HUES48 (cell line): ENCODE results near the gene TMEM138.
A peak's percentile ranks its signal among the peaks of the same experiment; 100 is the strongest.

ENCODE experiments used
- H3K27ac ChIP-seq: one replicate; pipeline ENCODE4 v1.7.0; 2013; ENCODE audit warnings: low read depth, low read length, inconsistent platforms
- H3K27me3 ChIP-seq: 2 replicates; pipeline ENCODE4 v1.6.1; 2013; ENCODE audit warnings: mild to moderate bottlenecking, low read length; ENCODE audit not compliant: control insufficient read depth, insufficient read depth
- H3K36me3 ChIP-seq: 2 replicates; pipeline ENCODE4 v1.6.1; 2013; ENCODE audit warnings: low read length; ENCODE audit not compliant: control insufficient read depth, insufficient read depth
- H3K4me1 ChIP-seq: 2 replicates; pipeline ENCODE4 v1.6.1; 2013; ENCODE audit warnings: mild to moderate bottlenecking, low read length; ENCODE audit not compliant: control insufficient read depth, insufficient read depth
- H3K4me3 ChIP-seq: 2 replicates; pipeline ENCODE4 v1.5.1; 2013; ENCODE audit warnings: mild to moderate bottlenecking, low read depth, low read length
- H3K9ac ChIP-seq: 2 replicates; pipeline ENCODE4 v1.6.1; 2013; ENCODE audit warnings: mild to moderate bottlenecking, low read depth, low read length, moderate library complexity
- H3K9me3 ChIP-seq: 2 replicates; pipeline ENCODE4 v1.6.1; 2013; ENCODE audit warnings: low read length; ENCODE audit not compliant: control insufficient read depth, insufficient read depth

Gene TMEM138

DNA sequence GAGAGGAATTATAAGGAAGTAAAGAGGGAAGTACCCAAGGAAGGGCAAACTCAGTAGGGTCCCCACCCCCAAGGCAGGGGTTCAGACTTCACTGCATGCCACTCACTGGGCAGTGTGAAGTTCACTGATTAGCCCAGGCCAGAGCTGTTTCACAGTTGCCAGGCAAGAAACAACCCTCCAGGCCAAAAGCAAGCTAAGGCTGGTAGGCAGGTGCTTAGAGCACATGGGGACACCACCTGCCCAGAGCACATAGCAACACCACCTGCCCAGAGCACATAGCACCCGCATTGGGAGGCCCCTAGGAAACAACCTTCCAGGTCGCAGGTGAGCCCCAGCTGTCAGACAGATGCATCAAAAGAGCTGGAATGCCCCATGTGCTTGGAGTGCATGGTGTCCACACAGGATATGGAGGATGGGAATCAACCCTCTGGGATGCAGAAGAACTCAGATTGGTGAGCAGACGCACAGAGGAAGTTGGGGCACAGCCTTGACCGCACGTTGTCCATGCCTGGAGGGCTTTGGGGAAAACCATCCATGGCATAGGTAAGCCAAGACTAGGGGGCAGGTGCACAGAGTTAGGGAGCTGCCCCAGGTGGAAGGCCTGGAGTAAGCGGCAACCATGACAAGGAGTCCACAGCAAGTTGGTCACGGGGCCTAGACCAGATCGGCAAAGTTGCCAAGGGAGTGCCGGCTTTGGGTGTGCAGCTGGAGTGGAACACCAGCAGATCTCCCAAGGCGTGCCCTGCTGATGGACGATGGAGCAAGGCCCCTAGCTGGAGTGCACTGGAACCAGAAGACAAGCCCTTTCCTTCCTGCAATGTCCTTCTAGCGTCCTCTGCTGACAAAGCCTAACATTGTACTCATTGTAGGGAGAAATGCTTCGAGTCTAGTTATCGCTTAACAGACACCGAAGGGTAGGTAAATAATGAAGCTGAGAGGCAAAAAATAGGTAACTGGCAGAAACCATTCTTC is 22.4 kb downstream of the TMEM138 start:
- H3K27ac ChIP-seq: no peak overlapping the region
- no peaks in the 10 kb centered on the region for H3K36me3 ChIP-seq
- no peaks in the 10 kb centered on the region for H3K9me3 ChIP-seq
- H3K27me3 ChIP-seq: no peaks in the 10 kb centered on the region
- no peak overlapping the region for H3K4me3 ChIP-seq
- no peak overlapping the region for H3K9ac ChIP-seq
- H3K4me1 ChIP-seq: no peaks in the 10 kb centered on the region

DNA sequence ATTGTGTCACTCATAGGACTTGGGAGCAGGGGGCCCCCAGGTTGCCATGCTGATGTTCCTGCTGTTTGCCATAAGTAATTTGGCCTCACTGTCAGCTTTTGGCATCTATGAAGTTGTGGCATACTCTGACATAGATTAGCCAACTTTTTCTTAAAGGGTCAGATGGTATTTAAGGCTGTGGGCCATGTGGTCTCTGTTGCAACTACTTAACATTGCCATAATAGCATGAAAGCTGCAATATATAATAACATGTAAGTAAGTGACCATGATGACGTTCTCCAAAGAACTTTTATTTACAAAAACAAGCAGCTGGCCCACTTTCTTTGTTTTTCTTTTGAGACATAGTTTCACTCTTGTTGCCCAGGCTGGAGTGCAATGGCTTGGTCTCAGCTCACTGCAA is 28.0 kb downstream of the TMEM138 start:
- Histone ChIP-seq H3K4me3 (no peak overlapping the region), H3K4me1 (no peaks in the 10 kb centered on the region; the same call in 1 of the 2 replicates), H3K9me3 (no peaks in the 10 kb centered on the region), H3K36me3 (peaks cover 10% of the 10 kb centered on the region), H3K9ac (no peak overlapping the region), H3K27ac (no peak overlapping the region), H3K27me3 (no peaks in the 10 kb centered on the region)

- Histone ChIP-seq H3K27ac (peak overlapping the region; percentile 68), H3K4me3 (peak overlapping the region; percentile 92), H3K4me1 (no peaks in the 10 kb centered on the region; the same call in 1 of the 2 replicates), H3K9me3 (no peaks in the 10 kb centered on the region), H3K9ac (peak overlapping the region; percentile 72; the same call in 1 of the 2 replicates), H3K27me3 (no peaks in the 10 kb centered on the region), H3K36me3 (peaks cover 25% of the 10 kb centered on the region)
These were observed 30.9 kb downstream of the TMEM138 start for GRCh38 chr11:61392981-61393595.

- Histone ChIP-seq H3K36me3 (peaks cover 62% of the 10 kb centered on the region), H3K27ac (peak overlapping the region; percentile 14)
These were observed 39.0 kb downstream of the TMEM138 start for GRCh38 chr11:61401173-61401572.

DNA sequence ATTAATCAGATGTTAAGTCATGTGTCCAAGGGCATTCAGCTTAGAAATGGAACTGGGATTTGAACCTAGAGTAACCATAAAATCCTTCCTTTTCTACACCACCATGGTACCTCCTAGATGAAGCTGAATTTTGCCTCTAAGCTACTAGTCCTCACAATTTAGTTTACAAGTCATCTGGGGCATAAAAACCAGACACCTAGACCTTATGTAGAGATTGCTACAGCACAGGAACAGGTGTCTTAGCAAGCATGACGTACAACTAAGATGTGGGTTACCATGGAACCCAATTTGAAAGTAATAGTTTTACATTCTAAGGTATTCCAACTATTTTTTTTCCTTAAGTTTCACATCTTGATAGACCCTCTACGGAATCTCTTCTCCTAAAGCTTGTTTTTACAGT is 39.4 kb downstream of the TMEM138 start:
- H3K9ac ChIP-seq: no peak overlapping the region
- H3K27ac ChIP-seq: no peak overlapping the region
- peaks cover 66% of the 10 kb centered on the region for H3K36me3 ChIP-seq
- H3K4me3 ChIP-seq: no peak overlapping the region
- H3K4me1 ChIP-seq: no peaks in the 10 kb centered on the region
- no peaks in the 10 kb centered on the region for H3K27me3 ChIP-seq
- no peaks in the 10 kb centered on the region for H3K9me3 ChIP-seq

More at GRCh38 chr11:61401173-61401572, 39.0 kb downstream of the TMEM138 start:
- no peaks in the 10 kb centered on the region for H3K27me3 ChIP-seq
- H3K4me1 ChIP-seq: no peaks in the 10 kb centered on the region
- H3K9me3 ChIP-seq: no peaks in the 10 kb centered on the region
- H3K9ac ChIP-seq: no peak overlapping the region
- no peak overlapping the region for H3K4me3 ChIP-seq

DNA sequence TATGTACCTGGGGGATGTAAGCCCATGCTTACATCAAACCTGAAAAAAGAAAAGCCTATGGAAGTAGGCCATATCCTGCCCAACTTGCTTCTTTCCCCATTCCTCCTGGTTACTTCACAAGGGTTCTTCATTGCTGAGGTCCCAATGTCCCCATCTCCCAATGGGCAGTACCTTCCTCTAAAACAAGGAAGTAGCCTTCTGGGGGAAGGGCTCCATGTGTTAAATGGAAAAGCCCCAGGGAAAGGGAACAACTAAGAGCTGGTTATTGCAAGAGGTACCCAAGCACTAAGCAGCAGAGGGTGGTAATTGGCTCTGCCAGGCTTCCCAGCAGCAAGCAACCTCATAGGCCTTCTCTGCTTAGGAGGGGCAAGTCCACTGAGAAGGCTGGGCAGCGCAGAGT is 41.5 kb downstream of the TMEM138 start:
- Histone ChIP-seq H3K36me3 (peaks cover 72% of the 10 kb centered on the region), H3K27ac (no peak overlapping the region), H3K4me3 (no peak overlapping the region), H3K27me3 (no peaks in the 10 kb centered on the region), H3K4me1 (no peaks in the 10 kb centered on the region), H3K9me3 (no peaks in the 10 kb centered on the region), H3K9ac (no peak overlapping the region)

GRCh38 chr11:61404103-61404502 is 41.9 kb downstream of the TMEM138 start:
- H3K27me3 ChIP-seq: no peaks in the 10 kb centered on the region
- H3K36me3 ChIP-seq: peaks cover 72% of the 10 kb centered on the region
- no peak overlapping the region for H3K4me3 ChIP-seq
- no peak overlapping the region for H3K9ac ChIP-seq
- H3K27ac ChIP-seq: no peak overlapping the region
- H3K4me1 ChIP-seq: no peaks in the 10 kb centered on the region
- H3K9me3 ChIP-seq: no peaks in the 10 kb centered on the region

GRCh38 chr11:61404641-61405040 is 42.5 kb downstream of the TMEM138 start:
- Histone ChIP-seq H3K36me3 (peaks cover 77% of the 10 kb centered on the region), H3K4me3 (no peak overlapping the region), H3K9me3 (no peaks in the 10 kb centered on the region), H3K4me1 (no peaks in the 10 kb centered on the region), H3K27me3 (no peaks in the 10 kb centered on the region), H3K27ac (no peak overlapping the region), H3K9ac (no peak overlapping the region)

DNA sequence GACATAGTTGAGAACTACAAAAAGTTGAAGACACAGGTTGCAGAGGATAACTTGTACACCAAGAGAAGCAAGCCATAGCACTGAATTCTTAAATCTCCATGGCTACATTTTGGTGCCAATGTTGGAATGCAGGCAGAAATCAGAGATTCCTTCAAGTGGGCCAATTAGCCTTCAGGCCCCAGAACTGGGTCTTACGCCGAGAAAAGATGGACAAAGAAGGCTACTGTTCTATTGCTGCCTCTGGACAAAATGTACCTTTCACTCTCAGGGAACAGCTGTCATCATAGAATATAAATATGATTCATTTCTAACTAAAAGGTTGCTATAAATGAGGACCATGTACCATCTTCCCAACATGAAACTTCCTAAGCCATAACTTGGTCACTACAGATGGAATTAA is 43.9 kb downstream of the TMEM138 start:
- H3K4me3 ChIP-seq: no peak overlapping the region
- H3K36me3 ChIP-seq: peaks cover 85% of the 10 kb centered on the region
- H3K27me3 ChIP-seq: no peaks in the 10 kb centered on the region
- H3K9me3 ChIP-seq: no peaks in the 10 kb centered on the region
- H3K4me1 ChIP-seq: no peaks in the 10 kb centered on the region
- no peak overlapping the region for H3K27ac ChIP-seq
- no peak overlapping the region for H3K9ac ChIP-seq

DNA sequence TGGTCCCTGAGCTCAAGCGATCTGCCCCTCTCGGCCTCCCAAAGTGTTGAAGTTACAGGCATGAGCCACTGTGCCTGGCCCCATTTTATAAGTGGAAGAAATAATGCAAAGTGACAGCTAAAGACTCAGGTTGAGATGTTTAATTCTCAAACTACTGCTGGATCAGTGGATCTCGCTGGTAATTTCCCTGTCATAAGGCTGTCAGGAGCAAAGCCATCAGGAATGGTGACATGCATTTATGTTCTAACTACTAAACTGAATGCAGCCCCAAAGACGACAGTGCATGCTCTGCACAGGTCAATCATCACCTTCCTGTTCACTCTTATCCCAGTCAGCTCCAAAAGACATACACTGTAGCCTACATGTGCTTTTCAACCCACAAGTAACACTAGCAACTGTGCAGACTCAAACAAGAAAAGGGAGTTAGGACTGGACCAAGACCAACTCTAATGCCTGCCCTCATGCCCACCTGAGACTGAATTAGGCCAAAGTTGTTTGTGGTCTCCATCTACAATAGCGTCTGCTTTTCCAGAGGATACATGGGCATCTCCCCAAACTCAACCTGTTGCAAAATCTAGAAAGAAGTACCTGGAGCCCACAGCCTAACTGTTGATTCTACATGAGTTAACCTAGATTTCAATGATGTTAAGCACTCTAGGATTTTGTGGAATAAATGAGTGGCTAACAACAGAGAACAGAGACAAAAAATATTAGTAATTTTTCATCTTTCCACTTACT is 45.0 kb downstream of the TMEM138 start:
- Histone ChIP-seq H3K9me3 (no peaks in the 10 kb centered on the region), H3K27me3 (no peaks in the 10 kb centered on the region), H3K4me1 (no peaks in the 10 kb centered on the region), H3K36me3 (peaks cover 94% of the 10 kb centered on the region), H3K9ac (no peak overlapping the region), H3K4me3 (no peak overlapping the region), H3K27ac (no peak overlapping the region)
